NCI-H2227 (cell line): ENCODE results near the gene NR6A1.

Experiments used
- DNase-seq: peaks from one replicate; lab custom pipeline; 2025; ENCODE audit not compliant: unreplicated experiment; lab: John Stamatoyannopoulos, UW

The NR6A1 gene

GRCh38 chr9:124495126-124496074 lies 275.7 kb downstream of the NR6A1 start:
- DNase-seq, result no peak

- DNase-seq, result no peak
These were observed 277.2 kb downstream of the NR6A1 start for GRCh38 chr9:124493794-124494479.

- no peak for DNase-seq
These were observed 277.9 kb downstream of the NR6A1 start for GRCh38 chr9:124493218-124493617.

- no peak for DNase-seq
These were observed 278.3 kb downstream of the NR6A1 start for GRCh38 chr9:124492818-124493217.

GRCh38 chr9:124491049-124491975 lies 279.8 kb downstream of the NR6A1 start:
- DNase-seq, result no peak

- no peak for DNase-seq
These were observed 281.1 kb downstream of the NR6A1 start for GRCh38 chr9:124490004-124490403.

- no peak for DNase-seq
These were observed 281.9 kb downstream of the NR6A1 start for GRCh38 chr9:124489222-124489621.

- DNase-seq, result no peak
These were observed 282.4 kb downstream of the NR6A1 start for GRCh38 chr9:124488641-124489210.

GRCh38 chr9:124487260-124488182 lies 283.6 kb downstream of the NR6A1 start:
- DNase-seq, result no peak

- no peak for DNase-seq
These were observed 284.3 kb downstream of the NR6A1 start for GRCh38 chr9:124486778-124487259.

GRCh38 chr9:124485936-124486335 lies 285.2 kb downstream of the NR6A1 start:
- no peak for DNase-seq

- no peak for DNase-seq
These were observed 285.9 kb downstream of the NR6A1 start for GRCh38 chr9:124485201-124485600.

- DNase-seq, result no peak
These were observed 287.6 kb downstream of the NR6A1 start for GRCh38 chr9:124483481-124483880.

GRCh38 chr9:124482431-124483031 lies 288.6 kb downstream of the NR6A1 start:
- DNase-seq, result no peak

- no peak for DNase-seq
These were observed 290.0 kb downstream of the NR6A1 start for GRCh38 chr9:124481115-124481514.

GRCh38 chr9:124480621-124480981 lies 290.5 kb downstream of the NR6A1 start:
- no peak for DNase-seq

- DNase-seq, result no peak
These were observed 291.0 kb downstream of the NR6A1 start for GRCh38 chr9:124479947-124480620.

- DNase-seq, result no peak
These were observed 291.7 kb downstream of the NR6A1 start for GRCh38 chr9:124479371-124479770.

GRCh38 chr9:124478354-124478753 lies 292.8 kb downstream of the NR6A1 start:
- no peak for DNase-seq
